ENCODE data around the gene AAR2.

AAR2 gene

DNA sequence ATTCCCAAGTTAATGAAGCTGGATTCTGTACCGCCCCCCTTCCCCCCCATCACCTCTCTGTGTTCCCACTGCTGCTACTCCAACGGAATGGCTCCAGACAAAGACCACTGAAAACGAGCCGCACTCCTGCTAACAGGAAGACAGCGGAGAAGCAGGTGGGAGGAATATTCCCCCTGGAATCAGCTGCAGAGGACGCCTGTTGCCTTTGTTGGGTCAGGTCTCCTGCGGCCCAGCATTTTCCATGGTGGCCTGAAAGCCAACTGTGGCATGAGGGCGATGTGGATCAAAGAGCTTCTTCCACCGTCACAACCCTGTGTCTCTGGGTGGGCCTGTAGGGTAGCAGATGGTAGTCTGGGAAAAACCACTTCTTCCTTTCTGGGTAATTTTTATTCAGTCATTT, 16.8 kb downstream of the AAR2 start:
- TF ChIP-seq, protein P1, sequence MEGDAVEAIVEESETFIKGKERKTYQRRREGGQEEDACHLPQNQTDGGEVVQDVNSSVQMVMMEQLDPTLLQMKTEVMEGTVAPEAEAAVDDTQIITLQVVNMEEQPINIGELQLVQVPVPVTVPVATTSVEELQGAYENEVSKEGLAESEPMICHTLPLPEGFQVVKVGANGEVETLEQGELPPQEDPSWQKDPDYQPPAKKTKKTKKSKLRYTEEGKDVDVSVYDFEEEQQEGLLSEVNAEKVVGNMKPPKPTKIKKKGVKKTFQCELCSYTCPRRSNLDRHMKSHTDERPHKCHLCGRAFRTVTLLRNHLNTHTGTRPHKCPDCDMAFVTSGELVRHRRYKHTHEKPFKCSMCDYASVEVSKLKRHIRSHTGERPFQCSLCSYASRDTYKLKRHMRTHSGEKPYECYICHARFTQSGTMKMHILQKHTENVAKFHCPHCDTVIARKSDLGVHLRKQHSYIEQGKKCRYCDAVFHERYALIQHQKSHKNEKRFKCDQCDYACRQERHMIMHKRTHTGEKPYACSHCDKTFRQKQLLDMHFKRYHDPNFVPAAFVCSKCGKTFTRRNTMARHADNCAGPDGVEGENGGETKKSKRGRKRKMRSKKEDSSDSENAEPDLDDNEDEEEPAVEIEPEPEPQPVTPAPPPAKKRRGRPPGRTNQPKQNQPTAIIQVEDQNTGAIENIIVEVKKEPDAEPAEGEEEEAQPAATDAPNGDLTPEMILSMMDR (IDR thresholded peaks at IDR 0.05; ENCODE audit: low read depth, low read length, missing control alignments): no peak
- DNase-seq (ENCODE audit: extremely low read depth, low read depth): no peak
- H3K4me3 ChIP-seq (replicated peaks; ENCODE audit: low read depth, low read length): no peak overlapping the region

DNA sequence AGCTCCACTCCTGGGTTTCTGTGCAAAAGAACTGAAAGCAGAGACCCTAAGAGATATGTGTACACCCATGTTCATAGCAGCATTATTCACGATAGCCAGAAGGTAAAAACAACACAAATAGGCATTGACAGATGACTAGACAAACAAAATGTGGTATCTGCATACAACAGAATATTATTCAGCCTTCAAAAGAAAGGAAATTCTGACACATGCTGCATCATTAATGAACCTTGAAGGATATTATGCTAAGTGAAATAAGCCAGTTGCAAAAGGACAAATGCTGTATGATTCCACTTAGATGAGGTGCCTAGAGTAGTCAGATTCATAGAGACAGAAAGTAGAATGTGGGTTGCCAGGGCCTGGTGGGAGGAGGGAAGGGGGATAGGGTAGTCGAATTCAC, 17.8 kb downstream of the AAR2 start:
- DNase-seq (ENCODE audit: extremely low read depth, low read depth): no peak
- TF ChIP-seq, protein P1 (IDR thresholded peaks at IDR 0.05; ENCODE audit: low read depth, low read length, missing control alignments): no peak
- no peak overlapping the region for H3K4me3 ChIP-seq (replicated peaks; ENCODE audit: low read depth, low read length)

DNA sequence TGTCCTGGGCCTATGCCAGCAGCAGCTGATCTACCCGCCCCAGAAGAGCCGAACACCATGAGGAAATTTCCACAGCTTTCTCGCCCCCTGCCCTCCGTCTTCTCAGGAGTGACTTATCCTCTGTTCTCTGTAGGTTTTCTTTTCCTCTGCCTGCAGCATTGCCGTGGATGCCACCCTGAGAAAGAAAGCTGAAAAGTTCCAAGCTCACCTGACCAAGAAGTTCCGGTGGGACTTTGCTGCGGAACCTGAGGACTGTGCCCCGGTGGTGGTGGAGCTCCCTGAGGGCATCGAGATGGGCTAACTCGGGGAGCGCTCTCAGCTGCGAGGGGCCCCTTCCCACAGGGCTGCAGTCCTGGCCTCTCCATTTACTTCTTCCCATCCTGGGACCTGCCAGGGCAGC, 19.2 kb downstream of the AAR2 start:
- no peak for DNase-seq (ENCODE audit: extremely low read depth, low read depth)
- H3K4me3 ChIP-seq (replicated peaks; ENCODE audit: low read depth, low read length): no peak overlapping the region
- TF ChIP-seq, protein P1 (IDR thresholded peaks at IDR 0.05; ENCODE audit: low read depth, low read length, missing control alignments): no peak

DNA sequence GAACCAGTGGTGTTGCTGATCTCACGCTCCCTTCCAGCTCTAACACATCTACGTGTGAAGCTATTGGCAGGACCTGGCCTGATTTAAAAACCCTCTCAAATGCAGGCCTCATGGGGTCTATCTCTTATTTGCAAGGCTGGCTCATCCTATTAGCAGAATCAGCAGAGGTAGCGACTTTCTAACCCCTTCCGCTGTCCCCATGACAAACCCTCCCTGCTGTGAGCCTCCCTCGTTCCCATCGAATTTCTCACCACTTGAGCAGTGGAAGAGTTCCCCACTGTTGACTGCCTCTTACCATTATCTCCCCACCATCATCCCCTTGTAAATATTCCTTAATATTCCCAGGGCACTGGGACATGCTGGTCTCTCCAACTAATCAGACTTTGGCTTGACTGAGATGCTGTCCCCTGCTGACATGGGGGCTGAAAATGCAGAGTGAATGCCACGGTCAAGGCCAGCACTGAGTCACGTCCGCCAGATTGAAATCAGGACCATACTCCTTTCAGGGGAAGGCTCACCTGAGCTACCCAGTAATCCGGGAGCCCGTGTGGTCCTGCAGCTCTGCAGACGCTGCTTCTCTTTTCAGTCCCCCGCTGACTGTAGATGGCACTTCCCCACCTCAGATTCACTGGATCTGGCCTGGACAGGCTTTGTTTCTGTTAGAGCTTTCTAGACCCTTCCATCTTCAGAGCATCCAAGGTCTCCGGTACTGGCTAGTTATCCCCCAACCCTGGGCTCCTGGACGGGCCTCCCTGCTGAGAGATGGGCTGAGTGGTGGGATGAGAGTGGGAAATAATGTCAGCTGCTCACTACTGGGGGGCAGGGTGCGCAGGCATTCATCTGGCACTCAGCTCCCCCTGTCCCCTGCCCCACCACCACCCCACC, 23.1 kb downstream of the AAR2 start:
- no peak for DNase-seq (ENCODE audit: extremely low read depth, low read depth)
- no peak overlapping the region for H3K4me3 ChIP-seq (replicated peaks; ENCODE audit: low read depth, low read length)
- TF ChIP-seq, protein P1 (IDR thresholded peaks at IDR 0.05; ENCODE audit: low read depth, low read length, missing control alignments): no peak

DNA sequence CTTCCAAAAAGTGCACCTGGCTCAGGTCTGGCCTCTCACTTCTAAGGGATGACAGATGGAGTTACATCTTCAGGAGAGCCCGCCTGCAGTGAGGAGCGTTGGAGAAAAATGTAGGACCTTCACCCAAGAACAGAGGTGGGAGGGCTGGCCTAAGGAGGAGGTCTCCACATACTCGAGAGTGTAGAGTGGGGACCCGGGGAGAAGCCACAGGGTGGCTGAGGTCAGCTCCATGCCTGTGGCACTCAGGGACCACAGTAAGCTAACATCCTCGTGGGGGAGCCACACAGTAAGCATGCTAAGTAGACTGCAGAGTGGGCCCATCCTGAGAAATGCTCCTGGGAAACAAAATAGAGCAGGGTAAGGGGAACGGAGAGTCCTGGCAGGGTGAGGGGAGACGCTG, 24.0 kb downstream of the AAR2 start:
- TF ChIP-seq, protein P1 (IDR thresholded peaks at IDR 0.05; ENCODE audit: low read depth, low read length, missing control alignments): no peak
- H3K4me3 ChIP-seq (replicated peaks; ENCODE audit: low read depth, low read length): no peak overlapping the region
- no peak for DNase-seq (ENCODE audit: extremely low read depth, low read depth)

DNA sequence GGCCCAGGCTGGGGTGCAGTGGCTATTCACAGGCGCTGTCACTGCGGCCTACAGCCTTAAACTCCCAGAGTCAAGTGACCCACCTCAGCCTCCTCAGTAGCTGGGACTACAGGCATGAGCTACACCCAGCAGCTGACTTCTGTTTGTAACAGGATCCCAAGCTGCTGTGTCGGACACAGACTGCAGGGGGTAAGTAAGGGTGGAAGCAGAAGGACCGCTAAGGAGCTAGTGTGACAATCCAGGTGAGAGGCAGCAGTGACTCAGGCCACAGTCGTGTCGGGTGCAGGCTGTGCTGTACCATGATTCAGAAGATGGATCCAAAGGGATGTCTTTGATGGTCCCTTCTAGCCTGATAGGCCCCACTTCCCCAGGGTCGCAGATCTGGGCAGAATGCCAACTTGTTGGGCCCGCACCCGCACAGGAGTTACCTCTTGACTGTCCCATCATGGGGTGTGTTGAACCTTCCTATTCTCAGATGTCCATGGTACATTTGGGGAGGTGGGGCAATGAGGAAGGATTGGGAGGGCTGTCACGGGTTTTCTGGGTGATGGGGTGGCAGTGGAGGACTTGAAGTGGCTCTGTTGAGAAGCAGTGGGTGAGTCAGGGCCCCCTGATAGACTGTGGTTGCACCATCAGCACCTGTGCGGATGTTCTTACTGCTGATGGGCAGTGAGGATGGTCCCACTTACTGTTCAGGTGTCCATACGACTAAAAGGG, 25.3 kb downstream of the AAR2 start:
- TF ChIP-seq, protein P1 (IDR thresholded peaks at IDR 0.05; ENCODE audit: low read depth, low read length, missing control alignments): no peak
- no peak for DNase-seq (ENCODE audit: extremely low read depth, low read depth)

More for the DNA sequence above, 25.3 kb downstream of the AAR2 start:
- no peak overlapping the region for H3K4me3 ChIP-seq (replicated peaks; ENCODE audit: low read depth, low read length)
